CD1c-positive myeloid dendritic cell (primary cell): ENCODE results near the gene S100A1.

Experiments used
- DNase-seq: peaks from one replicate; pipeline ENCODE4 v3.0.0-alpha.2; 2016; ENCODE audit errors: extremely low spot score

Gene S100A1

DNA sequence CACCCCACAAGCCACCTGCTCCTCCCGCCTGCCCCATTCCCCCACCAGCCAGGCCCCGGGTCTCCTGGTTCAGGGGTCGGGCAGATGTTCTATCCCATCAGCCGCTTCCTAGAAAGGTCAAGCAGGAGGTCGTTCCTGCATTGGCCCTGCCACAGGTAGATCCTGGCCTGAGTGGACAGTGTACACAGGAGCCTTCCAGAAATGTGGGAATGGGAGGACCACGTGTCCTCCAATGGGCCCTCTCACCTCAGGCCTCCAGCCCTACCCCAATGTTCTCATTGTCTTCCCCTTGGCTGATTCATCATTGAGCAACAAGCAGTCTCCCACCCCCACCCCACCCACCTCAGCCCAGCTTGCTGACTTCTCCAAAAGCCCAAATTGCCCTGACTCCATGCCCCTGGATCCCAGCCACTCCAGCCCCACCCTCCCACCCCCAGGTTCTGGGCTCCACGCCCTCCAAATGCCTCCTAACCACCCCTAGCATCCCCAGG, 17.4 kb upstream of the S100A1 start:
- peak; percentile 68 for DNase-seq

DNA sequence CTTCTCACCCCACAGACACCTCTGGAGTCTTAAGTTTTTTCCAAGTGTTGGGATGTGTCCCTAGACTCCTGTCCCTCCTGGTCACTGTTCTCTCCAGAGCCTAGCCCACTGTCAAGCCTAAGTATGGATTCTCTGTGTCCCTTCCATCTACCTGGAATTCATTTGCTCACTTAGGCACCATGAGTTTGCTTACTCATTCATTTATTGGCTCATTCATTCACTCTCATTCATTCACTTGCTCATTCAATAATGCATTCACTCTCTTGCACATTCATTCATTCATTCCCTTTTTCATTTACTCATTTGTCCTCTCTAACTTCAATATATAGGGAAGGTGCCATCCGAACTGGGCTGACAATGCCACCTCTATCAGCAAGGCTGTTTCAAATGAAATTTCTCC, 16.9 kb upstream of the S100A1 start:
- no peak for DNase-seq

DNA sequence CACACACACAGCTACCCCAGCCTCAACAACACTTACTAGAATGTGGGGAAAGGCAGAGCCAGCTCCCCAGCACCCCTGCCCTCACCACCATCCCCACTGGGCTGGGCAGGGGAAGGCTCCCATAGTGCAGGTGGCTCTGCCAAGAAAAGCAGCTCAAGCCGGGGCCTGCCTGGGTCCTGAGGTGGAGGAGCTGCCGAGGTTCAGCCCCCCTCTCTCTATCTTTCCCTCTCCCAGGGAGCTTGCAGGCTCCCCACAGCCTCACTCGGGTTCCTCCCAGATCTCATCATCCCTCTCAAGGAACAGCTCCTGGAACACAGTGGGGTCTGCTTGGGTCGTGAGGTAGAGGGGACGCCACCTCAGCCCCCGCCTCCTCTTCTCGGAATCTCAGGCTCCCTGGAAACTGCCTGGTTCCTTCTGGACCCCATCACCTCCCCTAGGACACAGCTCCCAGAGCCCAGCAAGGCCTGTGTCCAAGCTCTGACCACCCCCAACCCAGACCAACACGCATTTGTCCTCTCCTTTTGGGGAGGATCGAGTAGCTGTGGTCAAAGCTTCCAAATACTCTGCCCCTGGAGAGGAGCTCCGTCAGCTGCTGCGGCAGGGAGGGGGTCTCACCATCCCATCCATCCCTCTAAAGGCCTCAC, 16.0 kb upstream of the S100A1 start:
- no peak for DNase-seq

DNA sequence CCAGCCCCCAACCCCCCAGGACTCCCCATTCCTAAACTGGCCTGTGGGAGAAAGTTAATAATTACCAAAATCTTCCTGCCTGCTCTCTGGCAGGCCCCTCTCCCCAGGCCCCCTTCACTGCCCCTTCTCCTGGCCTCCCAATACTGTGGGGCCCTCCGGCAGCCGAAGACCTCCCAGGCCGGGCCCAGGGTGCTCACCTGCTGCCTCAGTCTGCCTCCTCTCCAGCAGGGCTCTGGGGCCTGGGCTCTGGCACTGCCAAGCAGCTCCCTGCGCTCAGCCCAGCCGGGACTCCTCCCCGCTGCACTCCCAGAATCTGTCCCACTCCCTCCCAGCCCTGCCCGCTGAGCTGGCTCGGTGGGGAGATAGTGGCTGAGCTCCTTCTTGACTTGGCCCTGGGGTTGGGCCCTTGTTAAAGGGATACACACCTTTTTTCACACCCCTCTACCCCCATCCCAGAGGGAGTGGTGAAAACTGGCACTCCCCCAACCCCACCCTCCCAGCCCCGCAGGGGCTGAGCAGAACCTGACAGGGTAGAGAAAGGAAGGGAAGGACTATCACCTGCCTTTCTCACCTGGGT, 15.4 kb upstream of the S100A1 start, which contains the start of gene S100A16:
Gene S100A16, minus strand, starts transcription at position 383 of the 577 bp plus-strand sequence. CDS start 4,986 bp downstream, outside the sequence.
- DNase-seq, result no peak

DNA sequence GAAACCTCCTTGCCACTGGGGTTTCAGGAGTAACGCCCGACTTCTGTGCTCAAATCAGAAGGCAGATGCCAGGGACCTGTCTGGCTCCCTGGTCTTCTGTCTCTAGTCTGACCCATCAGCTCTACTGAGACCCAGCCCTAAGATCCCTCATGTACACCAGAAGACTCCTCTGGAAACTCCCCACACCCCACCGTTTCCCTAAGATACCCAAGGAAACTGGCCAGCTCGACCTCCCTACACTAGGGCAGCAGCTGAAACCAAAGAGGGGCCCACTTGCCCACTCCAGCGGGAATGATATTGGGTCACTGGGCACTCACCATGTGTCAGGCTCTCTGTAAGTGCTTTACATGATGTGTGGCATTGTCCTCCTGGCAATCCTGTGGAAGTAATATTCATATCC, 14.8 kb upstream of the S100A1 start:
- no peak for DNase-seq

DNA sequence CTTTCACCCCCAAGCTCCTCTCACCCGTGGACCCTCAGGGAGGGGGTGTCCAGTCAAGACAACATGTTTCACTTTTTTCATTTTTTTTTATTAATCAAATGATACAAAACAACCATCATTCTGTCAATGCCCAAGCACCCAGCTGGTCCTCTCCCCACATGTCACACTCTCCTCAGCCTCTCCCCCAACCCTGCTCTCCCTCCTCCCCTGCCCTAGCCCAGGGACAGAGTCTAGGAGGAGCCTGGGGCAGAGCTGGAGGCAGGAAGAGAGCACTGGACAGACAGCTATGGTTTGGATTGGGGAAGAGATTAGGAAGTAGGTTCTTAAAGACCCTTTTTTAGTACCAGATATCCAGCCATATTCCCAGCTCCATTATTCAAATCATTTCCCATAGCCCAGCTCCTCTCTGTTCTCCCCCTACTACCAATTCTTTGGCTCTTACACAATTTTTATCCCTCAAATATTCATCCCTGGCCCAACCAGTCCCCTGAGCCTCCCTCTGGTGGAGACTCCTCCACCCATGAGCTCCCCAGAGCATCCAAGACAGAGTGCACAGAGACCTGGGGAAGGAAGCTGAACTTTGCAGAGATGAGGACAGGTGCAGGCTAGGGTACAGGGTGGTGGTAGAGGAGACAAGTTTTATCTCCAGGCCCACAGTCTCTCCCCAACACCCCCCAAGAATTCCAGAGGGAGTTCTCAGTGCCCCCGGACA, 13.9 kb upstream of the S100A1 start:
- DNase-seq, result no peak

DNA sequence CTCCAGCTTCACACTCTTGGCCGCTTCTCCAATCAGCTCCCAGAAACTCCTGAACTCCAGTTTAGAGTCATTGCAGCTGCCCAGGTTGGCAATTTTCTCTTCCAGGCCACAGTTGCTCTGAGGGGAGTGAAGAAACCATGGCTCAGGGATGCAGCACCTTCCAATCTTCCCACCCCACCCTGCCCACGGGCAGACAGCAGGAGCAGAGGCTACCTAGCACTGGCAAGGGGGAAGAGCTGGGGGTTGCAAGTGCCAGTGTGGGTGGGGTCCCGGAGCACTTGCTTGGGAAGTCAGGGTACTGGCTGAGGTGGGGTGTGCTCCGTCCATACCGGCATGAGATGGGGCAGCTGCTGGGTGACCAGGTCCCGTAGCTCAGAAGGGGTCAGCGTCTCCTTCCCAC, 13.3 kb upstream of the S100A1 start:
- DNase-seq, result no peak

DNA sequence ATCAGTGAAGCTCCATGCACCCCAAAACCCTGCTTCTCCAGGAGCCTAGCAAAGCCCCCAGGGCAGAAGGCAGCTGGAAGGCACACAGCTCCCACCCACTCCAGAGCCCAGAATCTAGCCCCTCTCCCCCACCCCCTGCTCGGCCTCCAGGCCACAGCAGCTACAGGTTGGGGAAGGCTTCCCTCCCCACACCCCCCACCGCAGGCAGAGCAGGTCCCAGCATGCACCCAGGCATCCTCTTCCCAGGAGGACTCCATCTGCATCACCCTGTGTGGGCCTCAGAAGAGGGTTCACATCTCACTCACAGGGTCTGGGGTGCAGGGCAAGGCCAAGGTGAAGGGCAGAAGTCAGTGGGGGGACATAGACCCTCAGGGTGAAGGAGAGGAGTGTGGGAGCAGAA, 12.8 kb upstream of the S100A1 start:
- DNase-seq, result no peak

DNA sequence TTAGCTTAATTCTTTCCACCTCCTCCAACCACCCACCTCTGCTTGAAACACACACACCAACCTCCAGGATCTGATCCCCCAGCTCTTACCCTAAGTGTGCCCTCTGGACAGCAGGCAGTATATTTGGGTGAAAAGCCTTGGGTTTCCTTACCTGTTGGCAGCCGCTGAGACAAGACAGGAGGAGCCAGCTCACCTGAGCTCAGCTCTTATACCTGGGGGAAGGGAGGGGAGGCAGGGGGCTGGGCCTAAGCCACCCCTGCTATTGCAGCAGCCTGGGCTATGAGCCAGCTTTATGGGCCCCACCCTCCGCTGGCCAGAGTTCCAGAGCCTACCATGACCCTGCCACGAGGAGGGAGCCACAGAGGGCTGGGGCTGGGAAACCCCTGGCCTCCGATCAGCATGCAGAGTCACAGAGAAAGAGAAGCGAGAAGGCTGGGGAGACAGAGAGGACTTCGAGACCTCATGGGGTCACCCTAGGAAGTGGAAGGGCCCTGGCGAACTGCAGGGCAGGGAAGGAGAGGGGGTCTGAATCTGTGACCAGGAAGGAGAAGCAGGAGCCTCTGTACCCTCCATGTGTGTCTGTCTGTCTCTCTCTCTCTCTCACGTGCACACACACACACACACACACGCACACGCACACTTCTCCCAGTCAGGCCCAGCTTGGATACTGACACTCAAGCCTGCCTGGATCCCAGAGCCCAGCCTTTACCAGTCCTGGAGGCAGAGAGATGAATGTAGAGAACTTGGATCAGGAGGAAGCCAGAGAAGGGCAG, 11.9 kb upstream of the S100A1 start, which contains the start of gene S100A14:
Gene S100A14, minus strand, starts transcription at position 182 of the 773 bp plus-strand sequence. CDS start 467 bp downstream, outside the sequence.
- DNase-seq, result no peak

DNA sequence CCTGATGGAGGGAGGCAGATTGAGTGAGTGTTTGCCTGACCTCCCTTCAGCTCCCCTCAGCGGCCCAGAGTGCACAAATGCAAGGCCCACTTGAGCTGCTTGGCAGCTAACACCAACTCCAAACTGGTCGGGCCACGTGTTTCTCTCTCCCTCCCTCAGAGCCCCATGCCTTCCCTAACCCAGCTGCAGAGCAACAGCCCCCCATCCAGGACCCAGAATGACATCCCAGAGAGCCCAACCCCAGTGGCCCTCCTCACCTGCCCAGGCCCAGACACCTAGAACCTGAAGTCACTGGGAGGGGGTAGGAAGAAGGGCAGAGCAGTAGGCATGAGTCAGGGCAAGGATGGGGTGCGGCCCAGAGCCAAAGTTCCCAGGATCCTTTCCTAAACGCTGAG, 11.3 kb upstream of the S100A1 start:
- DNase-seq, result no peak

DNA sequence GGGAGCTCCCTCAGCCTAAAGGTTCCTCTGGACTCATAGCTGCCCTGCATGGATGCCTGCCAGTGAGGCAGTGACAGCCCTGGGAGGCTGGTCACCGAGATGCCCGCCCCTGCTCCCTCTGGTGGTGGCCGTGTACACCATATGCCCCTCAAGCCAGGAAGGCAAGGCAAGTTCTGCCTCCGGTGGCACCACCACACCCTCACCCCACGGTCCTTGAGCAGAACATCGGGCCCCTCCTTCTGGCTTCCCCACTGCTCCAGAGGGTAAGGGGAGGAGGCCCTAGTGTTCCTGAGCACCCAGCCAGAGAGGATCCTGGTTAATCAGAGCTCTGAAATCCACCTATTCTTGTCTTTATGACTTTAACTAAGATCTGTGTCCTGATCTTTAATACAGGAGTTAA, 10.6 kb upstream of the S100A1 start:
- DNase-seq, result peak; percentile 70

DNA sequence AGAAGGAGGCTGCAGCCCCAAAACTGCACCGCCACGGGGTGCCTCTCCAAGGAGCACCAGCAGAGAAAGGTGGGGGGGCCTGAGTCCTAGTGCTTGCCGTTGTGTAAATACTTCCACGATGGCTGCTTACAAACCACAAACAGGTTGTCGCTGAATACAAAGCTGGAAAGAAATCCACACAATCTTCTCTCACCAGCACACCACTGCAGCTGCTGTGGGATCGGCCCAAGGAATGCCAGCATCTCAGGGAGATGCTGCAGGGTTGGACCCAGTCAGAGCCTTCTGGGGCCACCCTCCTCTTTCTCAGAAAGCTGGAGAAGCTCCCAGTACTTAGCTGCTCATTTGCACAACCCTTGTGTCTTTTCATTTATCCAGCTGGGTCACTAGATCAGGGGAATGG, 9.1 kb upstream of the S100A1 start:
- DNase-seq, result no peak

DNA sequence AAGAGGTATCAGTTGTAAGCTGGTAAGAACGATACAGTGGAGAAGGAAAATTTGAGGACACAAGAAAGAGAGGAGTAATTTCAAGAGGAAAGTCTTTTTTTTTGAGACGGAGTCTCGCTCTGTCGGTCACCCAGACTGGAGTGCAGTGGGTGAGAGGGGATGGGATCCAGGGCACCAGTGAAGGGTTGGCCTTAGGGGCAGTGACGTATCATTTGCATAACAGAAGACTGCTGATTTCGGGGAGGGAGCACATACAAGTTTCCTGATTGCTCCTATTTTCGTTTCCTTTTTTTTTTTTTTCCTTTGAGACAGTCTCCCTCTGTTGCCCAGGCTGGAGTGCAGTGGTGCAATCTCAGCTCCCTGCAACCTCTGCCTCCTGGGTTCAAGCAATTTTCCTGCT, 5.1 kb upstream of the S100A1 start:
- peak; percentile 79 for DNase-seq

DNA sequence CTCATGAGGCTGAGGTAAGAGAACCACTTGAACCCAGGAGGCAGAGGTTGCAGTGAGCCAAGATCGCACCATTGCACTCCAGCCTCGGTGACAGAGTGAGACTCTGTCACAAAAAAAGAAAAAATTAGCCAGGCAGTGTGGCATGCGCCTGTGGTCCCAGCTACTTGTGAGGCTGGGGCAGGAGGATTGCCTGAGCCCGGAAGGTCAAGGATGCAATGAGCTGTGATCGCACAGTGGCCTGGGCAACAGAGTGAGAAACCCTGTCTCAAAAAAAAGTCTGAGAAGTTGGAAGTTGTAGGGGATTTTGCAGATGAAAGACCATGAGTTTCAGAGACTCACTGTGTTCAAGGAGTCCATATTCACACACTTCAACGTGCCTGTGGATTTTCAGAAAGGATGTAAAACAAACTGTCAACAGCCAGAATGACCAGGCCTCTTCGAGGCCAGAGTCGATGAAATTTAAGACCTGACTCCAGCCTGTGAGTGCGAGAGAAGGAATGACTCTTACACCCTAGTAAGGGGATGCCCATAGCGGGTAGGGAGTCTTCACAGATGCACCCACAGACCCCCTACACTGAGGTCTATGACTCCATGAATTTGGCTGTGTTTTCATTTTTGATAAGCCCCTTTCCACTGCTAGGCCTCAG, 3.1 kb upstream of the S100A1 start:
- no peak for DNase-seq

DNA sequence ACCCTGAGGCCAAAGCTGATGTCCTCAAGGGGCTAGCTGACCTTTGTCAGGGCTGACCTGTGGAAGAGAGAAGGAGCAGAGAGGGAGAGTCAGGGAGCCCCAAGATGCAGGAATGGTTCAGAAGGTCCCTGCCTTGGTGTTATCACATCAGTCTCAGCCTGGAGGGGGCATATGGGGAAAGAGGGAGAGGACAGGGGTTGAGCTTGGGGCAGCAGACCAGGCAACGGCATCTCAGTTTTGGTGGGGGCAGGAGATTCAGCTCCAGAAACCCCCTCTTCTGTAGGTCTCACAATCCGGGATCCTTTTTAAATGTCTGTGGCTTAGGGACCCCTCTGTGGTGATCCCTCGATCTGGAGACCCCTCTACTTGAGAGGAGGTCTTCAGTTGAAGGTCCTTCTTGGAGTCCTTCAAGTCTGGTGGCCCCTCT, 1.7 kb upstream of the S100A1 start:
- DNase-seq, result no peak

DNA sequence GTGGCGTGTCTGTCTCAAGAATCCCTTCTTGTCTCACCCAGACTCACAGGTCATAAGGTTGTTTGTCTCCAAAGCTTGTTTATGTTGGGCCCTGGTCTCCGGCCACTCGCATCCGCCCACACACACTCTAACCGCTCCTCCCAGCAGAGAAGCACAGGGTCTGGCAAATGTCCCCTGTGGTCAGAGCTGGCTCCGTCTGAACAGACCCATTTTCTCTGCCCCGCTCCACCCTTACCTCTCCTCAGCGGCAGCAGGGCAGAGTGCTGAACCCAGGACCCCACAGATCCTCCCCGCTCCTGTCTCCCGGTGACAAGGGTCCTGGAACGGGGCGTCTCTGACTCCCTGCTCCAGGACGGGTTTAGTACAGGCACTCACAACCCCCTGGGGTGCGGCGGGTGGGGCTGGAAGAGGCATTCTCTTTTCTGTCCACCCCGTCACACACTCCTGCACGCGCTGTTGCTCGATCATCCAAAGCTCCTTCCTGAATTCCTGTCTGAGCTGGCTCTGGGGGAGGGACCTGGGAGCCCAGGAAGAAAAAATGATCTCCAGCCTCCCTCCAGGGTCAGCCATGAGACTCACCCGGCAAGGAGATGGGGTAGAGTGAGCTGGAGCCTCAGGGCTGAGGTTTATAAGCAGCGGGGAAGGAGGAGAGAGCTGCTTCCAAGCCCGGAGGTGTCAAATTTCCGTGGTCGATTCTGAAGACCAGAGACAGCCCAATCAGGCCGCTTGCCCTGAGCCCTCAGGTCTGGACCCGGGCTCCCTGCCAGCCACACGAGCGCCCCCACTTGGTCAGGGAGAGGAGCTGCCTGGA, 1.1 kb upstream of the S100A1 start, which contains the start of gene S100A13:
Gene S100A13, minus strand, starts transcription at position 602 of the 811 bp plus-strand sequence. CDS start 1,033 bp downstream, outside the sequence.
- peak; percentile 35 for DNase-seq

DNA sequence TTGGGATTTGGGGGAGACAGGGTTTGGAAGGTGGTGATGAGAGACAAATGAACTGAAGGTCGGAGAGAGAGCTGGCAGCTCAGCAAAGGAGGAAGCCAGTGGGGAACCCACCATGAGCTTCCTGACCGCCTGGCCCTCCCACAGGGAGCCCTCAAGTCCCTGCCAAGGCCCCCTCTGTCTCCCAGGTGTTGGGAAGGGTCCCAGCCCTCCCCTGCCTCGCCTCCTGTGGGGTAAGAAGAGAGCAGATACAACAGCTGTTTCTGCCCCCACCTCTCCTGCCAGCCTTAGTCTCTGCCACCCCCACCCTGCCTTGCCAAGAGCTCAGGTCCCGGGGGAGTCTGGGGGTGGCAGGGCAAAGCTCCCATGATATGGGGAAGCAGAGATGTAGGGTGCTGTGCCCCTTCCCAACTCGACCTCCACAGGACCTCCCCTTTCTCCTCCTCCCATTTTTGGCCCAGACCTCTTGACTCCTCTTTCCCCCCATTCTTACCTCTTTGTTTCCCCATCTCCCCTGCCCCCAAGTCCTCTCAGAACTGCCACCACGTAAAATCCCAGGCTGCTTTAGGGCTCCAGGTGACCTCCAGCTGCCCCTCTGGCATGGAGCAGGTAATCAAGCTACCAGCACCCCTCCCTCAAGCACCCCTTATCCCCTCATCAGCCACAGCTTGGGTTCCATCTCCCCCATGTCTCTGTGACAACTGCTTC, 556 bp downstream of the S100A1 start:
- no peak for DNase-seq

DNA sequence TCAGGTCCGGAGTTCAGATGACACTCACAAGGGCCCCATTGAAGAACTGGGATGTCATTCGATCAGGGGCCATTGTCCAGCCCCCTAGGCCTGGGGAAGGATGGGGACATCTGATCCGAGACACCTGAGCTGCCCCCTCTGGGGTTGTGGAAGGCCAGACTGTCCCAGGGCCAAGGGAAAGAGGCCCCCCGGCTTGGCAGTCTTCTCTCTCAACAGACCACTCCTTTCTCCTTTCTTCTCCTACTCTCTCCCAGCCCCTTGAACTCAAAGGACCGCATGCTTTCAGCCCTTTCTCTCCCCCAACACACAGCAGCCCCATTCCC, 1.1 kb downstream of the S100A1 start:
- no peak for DNase-seq

DNA sequence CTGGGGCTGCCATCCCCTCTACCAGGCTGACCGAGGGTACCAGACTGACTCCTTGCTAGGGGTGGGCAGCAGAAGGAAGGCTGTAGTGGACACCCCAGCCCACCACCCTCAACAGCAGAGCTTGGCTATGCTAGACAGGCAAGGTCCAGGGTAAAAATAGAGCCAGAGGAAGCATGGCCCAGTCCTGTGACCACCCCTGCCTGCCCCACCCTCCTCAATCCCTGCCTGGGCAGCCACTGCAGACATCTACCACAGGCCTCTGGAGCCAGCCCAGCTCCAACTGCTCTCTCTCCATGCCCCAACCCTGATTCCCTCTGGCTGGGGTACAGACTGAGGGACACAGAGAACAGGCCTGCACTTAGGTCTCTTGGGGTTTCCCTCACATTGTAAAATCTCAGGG, 1.7 kb downstream of the S100A1 start:
- no peak for DNase-seq

DNA sequence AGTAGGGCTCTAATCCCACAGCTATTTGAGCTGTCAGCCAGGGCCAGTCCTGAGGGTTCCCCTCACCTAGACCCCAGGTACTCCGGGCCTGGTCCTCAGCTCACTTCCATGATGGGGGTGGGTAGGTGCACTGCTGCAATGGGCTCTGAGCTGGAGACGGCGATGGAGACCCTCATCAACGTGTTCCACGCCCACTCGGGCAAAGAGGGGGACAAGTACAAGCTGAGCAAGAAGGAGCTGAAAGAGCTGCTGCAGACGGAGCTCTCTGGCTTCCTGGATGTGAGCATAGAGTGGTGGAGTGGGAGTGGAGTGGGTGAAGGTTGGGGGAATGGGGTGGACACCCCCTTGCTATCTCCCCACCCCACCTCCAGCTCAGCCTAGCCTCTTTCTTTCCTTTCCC, 2.1 kb downstream of the S100A1 start:
- DNase-seq, result no peak
